H9 (cell line): Measurements from ENCODE around the gene VAPA. TPM values are rescaled to one million over a fixed set of nuclear protein-coding genes. Genes with fewer than 3 reads are reported as not detected.
A peak's percentile ranks its signal among the peaks of the same experiment; 100 is the strongest.

Source experiments
- DNase-seq: peaks from one replicate; pipeline ENCODE4 v3.0.0-alpha.2; 2017
- H2AFZ ChIP-seq: one replicate; pipeline ENCODE4 v1.6.1; 2013; ENCODE audit warnings: mild to moderate bottlenecking, low read length, control low read depth, moderate library complexity
- H2AK5ac ChIP-seq: 2 replicates; pipeline ENCODE4 v1.6.1; 2013; ENCODE audit warnings: low read length, control low read depth, mixed read lengths; ENCODE audit not compliant: insufficient read length
- H2BK120ac ChIP-seq: one replicate; pipeline ENCODE4 v1.6.1; 2013; ENCODE audit warnings: low read depth, mild to moderate bottlenecking, low read length, control low read depth, inconsistent platforms; ENCODE audit not compliant: poor library complexity, severe bottlenecking
- H2BK12ac ChIP-seq: 2 replicates; pipeline ENCODE4 v1.6.1; 2013; ENCODE audit warnings: low read length, control low read depth, mixed read lengths, low read depth; ENCODE audit not compliant: insufficient read length
- H2BK15ac ChIP-seq: 2 replicates; pipeline ENCODE4 v1.6.1; 2013; ENCODE audit warnings: low read depth, low read length, control low read depth
- H2BK20ac ChIP-seq: one replicate; pipeline ENCODE4 v1.6.1; 2013; ENCODE audit warnings: low read depth, mild to moderate bottlenecking, low read length, control low read depth, inconsistent platforms; ENCODE audit not compliant: poor library complexity, severe bottlenecking
- H2BK5ac ChIP-seq: 2 replicates; pipeline ENCODE4 v1.6.1; 2013; ENCODE audit warnings: low read length, control low read depth, mixed read lengths; ENCODE audit not compliant: insufficient read length
- H3K14ac ChIP-seq: 2 replicates; pipeline ENCODE4 v1.6.1; 2013; ENCODE audit warnings: low read length, control low read depth; ENCODE audit not compliant: insufficient read depth
- H3K18ac ChIP-seq: 2 replicates; pipeline ENCODE4 v1.6.1; 2013; ENCODE audit warnings: low read depth, mild to moderate bottlenecking, mixed read lengths, low read length, control low read depth; ENCODE audit not compliant: insufficient read length
- H3K23ac ChIP-seq: 2 replicates; pipeline ENCODE4 v1.6.1; 2013; ENCODE audit warnings: low read length, control low read depth, mixed read lengths, low read depth; ENCODE audit not compliant: insufficient read length
- H3K23me2 ChIP-seq: 2 replicates; pipeline ENCODE4 v1.6.1; 2013; ENCODE audit warnings: low read depth, mild to moderate bottlenecking, mixed read lengths, low read length, control low read depth; ENCODE audit not compliant: insufficient read length, poor library complexity, severe bottlenecking
- H3K27ac ChIP-seq: 2 replicates; pipeline ENCODE4 v1.5.1; 2013; ENCODE audit warnings: low read length, control low read depth, mixed read lengths, low read depth; ENCODE audit not compliant: insufficient read length
- H3K27me3 ChIP-seq: 2 replicates; pipeline ENCODE4 v1.6.1; 2013; ENCODE audit warnings: low read length, control low read depth, inconsistent platforms; ENCODE audit not compliant: insufficient read depth
- H3K4ac ChIP-seq: 2 replicates; pipeline ENCODE4 v1.6.1; 2013; ENCODE audit warnings: low read depth, mild to moderate bottlenecking, control low read depth, inconsistent platforms, low read length, moderate library complexity
- H3K4me1 ChIP-seq: 2 replicates; pipeline ENCODE4 v1.6.1; 2013; ENCODE audit warnings: low read length, control low read depth, inconsistent platforms; ENCODE audit not compliant: insufficient read depth
- H3K4me2 ChIP-seq: 2 replicates; pipeline ENCODE4 v1.6.1; 2013; ENCODE audit warnings: low read length, control low read depth, mixed read lengths; ENCODE audit not compliant: insufficient read length, insufficient read depth
- H3K56ac ChIP-seq: 2 replicates; pipeline ENCODE4 v1.6.1; 2013; ENCODE audit warnings: low read depth, mild to moderate bottlenecking, mixed read lengths, low read length, control low read depth; ENCODE audit not compliant: insufficient read length
- H3K79me1 ChIP-seq: 2 replicates; pipeline ENCODE4 v1.6.1; 2013; ENCODE audit warnings: low read depth, mild to moderate bottlenecking, moderate library complexity, low read length, control low read depth, inconsistent platforms; ENCODE audit not compliant: insufficient read depth, poor library complexity, severe bottlenecking
- H3K79me2 ChIP-seq: 2 replicates; pipeline ENCODE4 v1.6.1; 2013; ENCODE audit warnings: low read length, control low read depth, inconsistent platforms; ENCODE audit not compliant: insufficient read depth
- H3K9ac ChIP-seq: 2 replicates; pipeline ENCODE4 v1.6.1; 2013; ENCODE audit warnings: low read length, control low read depth, mixed read lengths; ENCODE audit not compliant: insufficient read length; ENCODE audit errors: extremely low read depth
- H3K9me3 ChIP-seq: one replicate; pipeline ENCODE4 v1.6.1; 2013; ENCODE audit warnings: low read depth, low read length, inconsistent platforms; ENCODE audit not compliant: control insufficient read depth
- H3T11ph ChIP-seq: one replicate; pipeline ENCODE4 v1.6.1; 2013; ENCODE audit warnings: mild to moderate bottlenecking, low read length, control low read depth, inconsistent platforms
- H4K20me1 ChIP-seq: one replicate; pipeline ENCODE4 v1.6.1; 2013; ENCODE audit not compliant: control insufficient read depth, insufficient read length, insufficient read depth
- H4K5ac ChIP-seq: 2 replicates; pipeline ENCODE4 v1.6.1; 2013; ENCODE audit warnings: low read depth, mild to moderate bottlenecking, mixed read lengths, low read length, control low read depth; ENCODE audit not compliant: insufficient read length
- H4K8ac ChIP-seq: replicated peaks from 2 replicates; pipeline ENCODE4 v1.6.1; 2013; ENCODE audit warnings: low read length, control low read depth, mixed read lengths, low read depth; ENCODE audit not compliant: insufficient read length
- H4K91ac ChIP-seq: 2 replicates; pipeline ENCODE4 v1.6.1; 2013; ENCODE audit warnings: low read depth, mild to moderate bottlenecking, moderate library complexity, mixed read lengths, low read length, control low read depth; ENCODE audit not compliant: insufficient read length
- H3K27ac Mint-ChIP-seq, 3 experiments: 2 replicates in 2 of 3; 3 replicates in 1 of 3; pipeline ENCODE4 v1.8.0; 2020 to 2021; ENCODE audit warnings: mixed read lengths in 3 of 3, mild to moderate bottlenecking in 1 of 3, moderate library complexity in 1 of 3
- H3K27me3 Mint-ChIP-seq: 2 replicates; pipeline ENCODE4 v1.8.0; 2021; ENCODE audit warnings: low read depth, mild to moderate bottlenecking, moderate library complexity, mixed read lengths
- H3K36me3 Mint-ChIP-seq, 3 experiments: 2 replicates in 2 of 3; 3 replicates in 1 of 3; pipeline ENCODE4 v1.8.0; 2020 to 2021; ENCODE audit warnings: low read depth in 3 of 3, mixed read lengths in 3 of 3; ENCODE audit not compliant: insufficient read depth in 1 of 3
- H3K4me1 Mint-ChIP-seq, 2 experiments: 2 replicates each; pipeline ENCODE4 v1.8.0; 2020; ENCODE audit warnings: mixed read lengths in 2 of 2
- H3K4me3 Mint-ChIP-seq, 2 experiments: 2 replicates in 1 of 2; 3 replicates in 1 of 2; pipeline ENCODE4 v1.8.0; 2020 to 2021; ENCODE audit warnings: mild to moderate bottlenecking in 2 of 2, mixed read lengths in 2 of 2, moderate library complexity in 1 of 2
- H3K9me3 Mint-ChIP-seq, 2 experiments: 2 replicates in 1 of 2; 3 replicates in 1 of 2; pipeline ENCODE4 v1.8.0; 2020; ENCODE audit warnings: mild to moderate bottlenecking in 2 of 2, mixed read lengths in 2 of 2, moderate library complexity in 1 of 2
- CTCF ChIP-seq: fragments of 200-600 bp; sonication (generic); conservative IDR thresholded peaks from 3 replicates; pipeline ENCODE4 v1.8.0; 2021; ENCODE audit warnings: antibody characterized with exemption, mild to moderate bottlenecking
- WGBS: extraction: QIAGEN DNeasy Blood & Tissue Kit; methylation state at CpG from one replicate; pipeline ENCODE4 v1.1.7; 2013; ENCODE audit warnings: missing lambda C conversion rate, low lambda C conversion rate, mixed read lengths; ENCODE audit not compliant: insufficient read length; ENCODE audit errors: extremely low coverage; 5-methylcytosine and 5-hydroxymethylcytosine counted together
- total RNA-seq: library from RNA; stranded (reverse); gene quantifications from 2 replicates; pipeline ENCODE4 v1.2.1, GENCODE V29; 2021

VAPA gene
- total RNA-seq, 1 experiment from 2014 or later = 141 TPM

DNA sequence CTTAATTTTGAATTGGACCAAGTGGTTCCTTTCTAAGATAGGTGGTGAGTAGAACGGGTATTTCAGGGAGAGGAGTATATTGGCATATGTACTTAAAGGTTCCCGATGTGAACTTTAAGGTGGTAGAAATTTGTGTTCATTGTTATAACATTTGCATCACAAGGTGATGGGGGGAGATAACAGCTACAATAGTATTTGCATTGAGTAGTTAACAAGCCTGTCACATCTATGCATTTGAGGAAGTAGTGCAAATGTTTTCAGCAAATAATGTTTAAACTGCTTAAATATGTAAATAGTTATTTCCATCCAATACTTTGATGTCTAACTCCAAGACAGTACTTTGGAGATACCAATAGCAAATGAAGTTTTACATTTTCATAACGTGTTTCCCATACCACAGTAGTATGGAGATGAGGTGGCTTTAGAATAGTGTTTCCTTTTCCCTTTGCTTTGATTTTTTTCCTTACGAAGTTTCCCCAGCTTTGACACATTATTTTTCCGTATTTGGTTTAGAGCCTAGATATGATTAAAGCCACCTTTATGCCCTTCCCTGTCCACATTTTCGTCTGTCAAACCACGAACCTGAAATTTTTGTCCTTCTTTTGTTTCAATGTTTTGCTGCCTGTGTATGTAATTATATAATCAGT lies 46.6 kb downstream of the VAPA start:
- Histone ChIP-seq H4K91ac (no peak overlapping the region), H2BK12ac (no peak overlapping the region), H4K20me1 (no peaks in the 10 kb centered on the region), H3K9me3 (no peaks in the 10 kb centered on the region), H3K4me1 (peaks cover 2% of the 10 kb centered on the region; the same call in 1 of the 2 replicates), H3K79me1 (no peaks in the 10 kb centered on the region), H2BK5ac (no peak overlapping the region), H3K27me3 (no peaks in the 10 kb centered on the region), H4K8ac (no peak overlapping the region), H2BK120ac (no peak overlapping the region), H3K79me2 (no peaks in the 10 kb centered on the region), H3K23me2 (no peaks in the 10 kb centered on the region), H4K5ac (no peak overlapping the region), H3K9ac (no peak overlapping the region), H2AK5ac (no peak overlapping the region), H2AFZ (no peak overlapping the region), H3K18ac (no peak overlapping the region), H3K23ac (no peak overlapping the region), H3K4me2 (no peak overlapping the region), H3T11ph (no peak overlapping the region), H3K27ac (no peak overlapping the region), H3K4ac (no peak overlapping the region), H3K56ac (no peak overlapping the region), H3K14ac (no peak overlapping the region), H2BK15ac (no peak overlapping the region), H2BK20ac (no peak overlapping the region)
- peaks cover 8 to 19% of the 10 kb centered on the region in 2 experiments for H3K4me1 Mint-ChIP-seq
- WGBS = no CpG with 5 or more reads among the region's 7 CpGs
- no peak overlapping the region for H3K4me3 Mint-ChIP-seq
- no peak for TF ChIP-seq CTCF
- no peaks in the 10 kb centered on the region for H3K27me3 Mint-ChIP-seq
- no peak for DNase-seq
- no peaks in the 10 kb centered on the region for H3K36me3 Mint-ChIP-seq
- no peaks in the 10 kb centered on the region for H3K9me3 Mint-ChIP-seq
- H3K27ac Mint-ChIP-seq = peak overlapping the region in 2 of 3 experiments; percentile 27 to 35; a peak in 4 of 7 replicates
